ENCODE data around the gene LSM11. TPM values are rescaled to one million over a fixed set of nuclear protein-coding genes. Genes with fewer than 3 reads are reported as not detected.

Gene LSM11
- total RNA-seq, 1 donor, result 4.7 TPM

GRCh38 chr5:157730900-157731271 is 12.6 kb upstream of the LSM11 start:
- Histone ChIP-seq H3K4me2 (ENCODE audit: insufficient read depth, low read length) (peak overlapping the region; percentile 97), H3K9me3 (ENCODE audit: low read depth, low read length) (no peaks in the 10 kb centered on the region), H3K4me3 (ENCODE audit: insufficient read depth, low read length) (peak overlapping the region; percentile 90), H2AFZ (ENCODE audit: low read length) (peak overlapping the region; percentile 98), H3K27ac (ENCODE audit: low read depth, low read length) (peak overlapping the region; percentile 92), H3K79me2 (ENCODE audit: insufficient read depth, low read length) (no peaks in the 10 kb centered on the region), H3K27me3 (ENCODE audit: insufficient read depth, low read length) (no peaks in the 10 kb centered on the region), H3K36me3 (ENCODE audit: insufficient read depth, low read length) (peaks cover 19% of the 10 kb centered on the region), H3K4me1 (ENCODE audit: insufficient read depth, low read length) (peaks cover 10% of the 10 kb centered on the region), H4K20me1 (ENCODE audit: insufficient read depth, low read length) (no peaks in the 10 kb centered on the region)
- no peak for DNase-seq (ENCODE audit: insufficient read length, low spot score, missing footprints)
- TF ChIP-seq CTCF (IDR thresholded peaks at IDR 0.05; ENCODE audit: extremely low read depth, low read depth, low read length), result no peak

GRCh38 chr5:157731272-157732129 is 12.0 kb upstream of the LSM11 start, which contains the start of gene THG1L:
Gene THG1L (plus strand): TSS chr5:157731420. CDS start chr5:157731441, 21 bp downstream.
- Histone ChIP-seq H3K79me2 (ENCODE audit: insufficient read depth, low read length) (no peaks in the 10 kb centered on the region), H4K20me1 (ENCODE audit: insufficient read depth, low read length) (no peaks in the 10 kb centered on the region), H3K9me3 (ENCODE audit: low read depth, low read length) (no peaks in the 10 kb centered on the region), H3K36me3 (ENCODE audit: insufficient read depth, low read length) (peaks cover 19% of the 10 kb centered on the region), H2AFZ (ENCODE audit: low read length) (peak within 1 kb of the TSS; percentile 98), H3K27me3 (ENCODE audit: insufficient read depth, low read length) (no peaks in the 10 kb centered on the region), H3K27ac (ENCODE audit: low read depth, low read length) (peak within 1 kb of the TSS; percentile 92), H3K4me3 (ENCODE audit: insufficient read depth, low read length) (peak within 1 kb of the TSS; percentile 90), H3K4me1 (ENCODE audit: insufficient read depth, low read length) (peaks cover 10% of the 10 kb centered on the region), H3K4me2 (ENCODE audit: insufficient read depth, low read length) (peak within 1 kb of the TSS; percentile 97)
- TF ChIP-seq CTCF (IDR thresholded peaks at IDR 0.05; ENCODE audit: extremely low read depth, low read depth, low read length), result no peak
- DNase-seq (ENCODE audit: insufficient read length, low spot score, missing footprints), result peak; percentile 95

- H3K4me1 ChIP-seq (ENCODE audit: insufficient read depth, low read length), result peaks cover 10% of the 10 kb centered on the region
- peak overlapping the region; percentile 90 for H3K4me3 ChIP-seq (ENCODE audit: insufficient read depth, low read length)
- H3K27me3 ChIP-seq (ENCODE audit: insufficient read depth, low read length), result no peaks in the 10 kb centered on the region
- no peaks in the 10 kb centered on the region for H4K20me1 ChIP-seq (ENCODE audit: insufficient read depth, low read length)
- peak overlapping the region; percentile 97 for H3K4me2 ChIP-seq (ENCODE audit: insufficient read depth, low read length)
- H3K27ac ChIP-seq (ENCODE audit: low read depth, low read length), result peak overlapping the region; percentile 92
- H3K9me3 ChIP-seq (ENCODE audit: low read depth, low read length), result no peaks in the 10 kb centered on the region
- peaks cover 20% of the 10 kb centered on the region for H3K36me3 ChIP-seq (ENCODE audit: insufficient read depth, low read length)
- H3K79me2 ChIP-seq (ENCODE audit: insufficient read depth, low read length), result no peaks in the 10 kb centered on the region
- no peak overlapping the region for H2AFZ ChIP-seq (ENCODE audit: low read length)
- no peak for TF ChIP-seq CTCF (IDR thresholded peaks at IDR 0.05; ENCODE audit: extremely low read depth, low read depth, low read length)
- no peak for DNase-seq (ENCODE audit: insufficient read length, low spot score, missing footprints)
Measured at GRCh38 chr5:157732130-157732514, 11.4 kb upstream of the LSM11 start.

DNA sequence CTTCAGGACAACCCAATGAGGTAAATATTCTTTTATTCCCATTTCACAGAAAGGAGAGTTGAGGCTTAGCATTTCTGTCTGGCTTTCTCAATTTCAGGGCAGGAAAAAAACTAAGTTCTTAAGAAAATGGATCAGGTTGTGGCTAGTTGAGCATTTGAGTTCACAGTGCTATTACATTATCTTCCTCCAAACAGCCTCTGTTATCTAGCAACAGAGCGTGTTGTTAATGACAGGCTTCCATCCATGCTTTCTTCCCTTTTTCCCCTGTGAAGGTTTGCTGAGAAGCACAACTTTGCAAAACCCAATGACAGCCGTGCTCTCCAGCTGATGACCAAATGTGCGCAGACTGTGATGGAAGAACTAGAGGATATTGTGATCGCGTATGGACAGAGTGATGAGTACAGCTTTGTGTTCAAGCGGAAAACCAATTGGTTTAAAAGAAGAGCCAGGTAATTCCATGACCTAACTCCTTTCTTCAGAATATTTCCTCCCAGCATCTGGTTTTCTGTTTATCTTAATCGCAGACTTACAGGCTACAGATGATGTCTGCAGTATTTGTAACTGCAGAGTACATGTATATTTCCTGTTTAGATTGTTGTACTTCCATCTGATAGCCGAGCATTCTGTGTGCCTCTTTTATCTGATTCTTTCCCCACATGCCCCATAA is 10.8 kb upstream of the LSM11 start:
- no peak for TF ChIP-seq CTCF (IDR thresholded peaks at IDR 0.05; ENCODE audit: extremely low read depth, low read depth, low read length)
- H3K4me3 ChIP-seq (ENCODE audit: insufficient read depth, low read length), result no peak overlapping the region

More for the DNA sequence above, 10.8 kb upstream of the LSM11 start:
- Histone ChIP-seq H3K9me3 (ENCODE audit: low read depth, low read length) (no peaks in the 10 kb centered on the region), H3K27ac (ENCODE audit: low read depth, low read length) (no peak overlapping the region), H3K27me3 (ENCODE audit: insufficient read depth, low read length) (no peaks in the 10 kb centered on the region), H2AFZ (ENCODE audit: low read length) (no peak overlapping the region), H4K20me1 (ENCODE audit: insufficient read depth, low read length) (no peaks in the 10 kb centered on the region), H3K36me3 (ENCODE audit: insufficient read depth, low read length) (peaks cover 22% of the 10 kb centered on the region), H3K4me2 (ENCODE audit: insufficient read depth, low read length) (no peak overlapping the region), H3K4me1 (ENCODE audit: insufficient read depth, low read length) (peaks cover 10% of the 10 kb centered on the region), H3K79me2 (ENCODE audit: insufficient read depth, low read length) (no peaks in the 10 kb centered on the region)
- DNase-seq (ENCODE audit: insufficient read length, low spot score, missing footprints), result no peak
